B cell (primary cell): ENCODE results near the gene LRIT1. TPM values are rescaled to one million over a fixed set of nuclear protein-coding genes. Genes with fewer than 3 reads are reported as not detected.

Experiments used
- ATAC-seq: fragments of 200-7000 bp; cut with Tn5 transposase; one replicate; pipeline ENCODE4 v1.10.0; 2021; ENCODE audit warnings: low read depth, mild to moderate bottlenecking, moderate number of reproducible peaks, moderate library complexity
- CTCF ChIA-PET: fragments of 350-600 bp; sonication (Branson Sonifier 250); formaldehyde crosslinking; loops from one replicate; lab custom pipeline; 2021; ENCODE audit warnings: antibody characterized with exemption, inconsistent platforms; lab: Charles Lee
- POLR2A ChIA-PET: fragments of 350-600 bp; sonication (Branson Sonifier 250); formaldehyde crosslinking; loops from one replicate; lab custom pipeline; 2021; ENCODE audit warnings: antibody characterized with exemption; lab: Charles Lee
- DNase-seq: peaks from one replicate; pipeline ENCODE4 v3.0.0; 2013
- H2AFZ ChIP-seq: 2 replicates; pipeline ENCODE4 v1.6.1; 2012; ENCODE audit warnings: mild to moderate bottlenecking, low read depth, low read length; ENCODE audit not compliant: insufficient read depth, poor library complexity, severe bottlenecking
- H3K27ac ChIP-seq, 2 donors: 1 replicate in 1 of 2; 2 replicates in 1 of 2; pipeline ENCODE4 v1.5.1; 2012 to 2013; ENCODE audit warnings: low read length in 2 of 2, mild to moderate bottlenecking in 2 of 2, moderate library complexity in 1 of 2
- H3K27me3 ChIP-seq, 4 experiments: fragments of 200-600 bp in 1 of 4; sonication (generic) in 1 of 4; replicated peaks in 1 of 4; 1 replicate in 2 of 4; 2 replicates in 2 of 4; pipeline versions ENCODE4 v1.6.1 to v1.7.0; 2013 to 2016; ENCODE audit warnings: low read length in 3 of 4, mild to moderate bottlenecking in 2 of 4, mixed read lengths in 1 of 4, moderate library complexity in 1 of 4; ENCODE audit not compliant: insufficient read depth in 4 of 4, control insufficient read depth in 3 of 4; ENCODE audit errors: control extremely low read depth in 1 of 4
- H3K36me3 ChIP-seq, 2 experiments: replicated peaks in 1 of 2; 1 replicate in 1 of 2; 2 replicates in 1 of 2; pipeline versions ENCODE4 v1.6.1 to v1.7.1; 2013; ENCODE audit warnings: low read length in 1 of 2; ENCODE audit not compliant: insufficient read depth in 2 of 2, control insufficient read depth in 1 of 2; ENCODE audit errors: control extremely low read depth in 1 of 2, extremely low read depth in 1 of 2
- H3K4me1 ChIP-seq, 2 donors: fragments of 200-600 bp in 1 of 2; sonication (generic) in 1 of 2; 1 replicate in 1 of 2; 2 replicates in 1 of 2; pipeline versions ENCODE4 v1.5.1 to v1.6.1; 2013 to 2017; ENCODE audit warnings: low read length in 2 of 2; ENCODE audit not compliant: control insufficient read depth in 2 of 2, insufficient read depth in 2 of 2
- H3K4me2 ChIP-seq: replicated peaks from 2 replicates; pipeline ENCODE3; 2012; ENCODE audit warnings: mild to moderate bottlenecking, low read depth, low read length; ENCODE audit not compliant: poor library complexity, severe bottlenecking
- H3K4me3 ChIP-seq, 5 experiments: fragments of 200-600 bp in 1 of 5; sonication (generic) in 1 of 5; 1 replicate in 3 of 5; 2 replicates in 2 of 5; pipeline versions ENCODE4 v1.5.1 to v1.7.0; 2011 to 2016; ENCODE audit warnings: low read length in 4 of 5, mild to moderate bottlenecking in 4 of 5, low read depth in 2 of 5, control low read depth in 1 of 5, moderate library complexity in 1 of 5; ENCODE audit not compliant: insufficient read depth in 1 of 5; ENCODE audit errors: control extremely low read depth in 1 of 5, extremely low read depth in 1 of 5
- H3K79me2 ChIP-seq: fragments of 200-600 bp; sonication (generic); one replicate; pipeline ENCODE4 v1.6.0; 2016; ENCODE audit warnings: low read length; ENCODE audit not compliant: control insufficient read depth, insufficient read depth
- H3K9ac ChIP-seq: fragments of 200-600 bp; sonication (generic); 2 replicates; pipeline ENCODE4 v1.6.1; 2017; ENCODE audit warnings: mild to moderate bottlenecking, low read length, moderate library complexity
- H3K9me3 ChIP-seq, 3 donors: one replicate each; pipeline versions ENCODE4 v1.6.1 to v1.7.1; 2013; ENCODE audit warnings: low read length in 2 of 3; ENCODE audit not compliant: control insufficient read depth in 2 of 3, insufficient read depth in 1 of 3; ENCODE audit errors: control extremely low read depth in 1 of 3
- H4K20me1 ChIP-seq: 2 replicates; pipeline ENCODE4 v1.6.0; 2012; ENCODE audit warnings: mild to moderate bottlenecking, low read length; ENCODE audit not compliant: insufficient read depth, control insufficient read depth, poor library complexity, severe bottlenecking
- H3K27ac Mint-ChIP-seq: one replicate; pipeline ENCODE4 v1.8.0; 2021; ENCODE audit warnings: mixed read lengths
- H3K27me3 Mint-ChIP-seq: one replicate; pipeline ENCODE4 v1.8.0; 2021; ENCODE audit warnings: mixed read lengths
- H3K4me1 Mint-ChIP-seq: one replicate; pipeline ENCODE4 v1.8.0; 2021; ENCODE audit warnings: mixed read lengths
- H3K4me3 Mint-ChIP-seq: one replicate; pipeline ENCODE4 v1.8.0; 2021; ENCODE audit warnings: mixed read lengths
- H3K9me3 Mint-ChIP-seq: one replicate; pipeline ENCODE4 v1.8.0; 2022; ENCODE audit warnings: mixed read lengths; ENCODE audit not compliant: insufficient read depth
- CTCF ChIP-seq: fragments of 200-600 bp; IDR thresholded peaks from one replicate; pipeline ENCODE4 v1.8.0; 2022; ENCODE audit warnings: antibody characterized with exemption, mild to moderate bottlenecking
- EZH2 ChIP-seq: IDR thresholded peaks from 2 replicates; pipeline ENCODE4 v1.6.1; 2012; ENCODE audit warnings: borderline replicate concordance, low read depth, mild to moderate bottlenecking, moderate library complexity, low read length; ENCODE audit not compliant: insufficient read depth, poor library complexity, severe bottlenecking
- WGBS: methylation state at CpG from one replicate; pipeline ENCODE4 v1.1.5; 2013; ENCODE audit warnings: missing lambda C conversion rate; ENCODE audit not compliant: insufficient coverage; 5-methylcytosine and 5-hydroxymethylcytosine counted together
- intact Hi-C: fragments of 100-400 bp; cut with micrococcal nuclease; formaldehyde crosslinking; loops from one replicate; pipeline ENCODE4 v1.10.0; 2022
- polyA plus RNA-seq: library from polyadenylated mRNA; depleted of rRNA; stranded (reverse); fragments of >200 nt; gene quantifications from 2 replicates; pipeline ENCODE4 v1.2.3, GENCODE V29; 2012
- total RNA-seq, 2 donors: library from RNA; stranded (reverse); fragments of 120-200 nt in 1 of 2; gene quantifications; 1 replicate in 1 of 2; 2 replicates in 1 of 2; pipeline versions ENCODE4 v1.2.3 to v1.2.4, GENCODE V29; 2013 to 2022

Gene LRIT1
- total and polyA plus RNA-seq, 2 donors (not counting 1 experiment from before 2014, with no cell fraction given): not detected

GRCh38 chr10:84205049-84205852, 36.1 kb downstream of the LRIT1 start:
- Histone ChIP-seq H3K27me3 (peaks cover 0 to 4% (median 2%) of the 10 kb centered on the region in 4 experiments), H3K79me2 (no peaks in the 10 kb centered on the region), H3K4me1 (no peaks in the 10 kb centered on the region), H3K36me3 (no peaks in the 10 kb centered on the region), H3K9ac (no peak overlapping the region), H3K4me3 (no peak overlapping the region), H3K9me3 (no peaks in the 10 kb centered on the region), H3K4me2 (no peak overlapping the region), H2AFZ (no peak overlapping the region), H3K27ac (no peak overlapping the region), H4K20me1 (no peaks in the 10 kb centered on the region)
- intact Hi-C loops: loop anchor here (1.0 kb wide), 1 partner anchor 57 kb away; no protein-coding TSS in a partner anchor
- ChIA-PET POLR2A (no interaction called here), CTCF (interaction anchor here (0.8 to 5.6 kb wide), 8 partner anchors 9 to 331 kb away, joined by 3 to 72 read pairs (median 4); no protein-coding TSS in a partner anchor)
- peak; percentile 67 for DNase-seq
- H3K27me3 Mint-ChIP-seq: peaks cover 30% of the 10 kb centered on the region
- WGBS: 50% methylated on average over 4 of the region's 8 CpGs
- no peak overlapping the region for H3K4me3 Mint-ChIP-seq
- no peak overlapping the region for H3K27ac Mint-ChIP-seq
- ATAC-seq: peak; percentile 84
- TF ChIP-seq CTCF: peak; percentile 77
- no peak for TF ChIP-seq EZH2
- H3K9me3 Mint-ChIP-seq: no peaks in the 10 kb centered on the region
- H3K4me1 Mint-ChIP-seq: no peaks in the 10 kb centered on the region

GRCh38 chr10:84204610-84205009, 36.7 kb downstream of the LRIT1 start:
- ChIA-PET POLR2A (no interaction called here), CTCF (interaction anchor here (0.8 to 5.6 kb wide), 6 partner anchors 10 to 332 kb away, joined by 3 to 72 read pairs (median 4); no protein-coding TSS in a partner anchor)
- DNase-seq: no peak
- no peak for ATAC-seq
- Histone ChIP-seq H3K4me3 (no peak overlapping the region), H3K4me1 (no peaks in the 10 kb centered on the region), H3K36me3 (no peaks in the 10 kb centered on the region), H3K27me3 (peaks cover 0 to 4% (median 2%) of the 10 kb centered on the region in 4 experiments), H3K9me3 (no peaks in the 10 kb centered on the region), H4K20me1 (no peaks in the 10 kb centered on the region), H3K4me2 (no peak overlapping the region), H2AFZ (no peak overlapping the region), H3K9ac (no peak overlapping the region), H3K79me2 (no peaks in the 10 kb centered on the region), H3K27ac (no peak overlapping the region)
- H3K4me1 Mint-ChIP-seq: no peaks in the 10 kb centered on the region
- intact Hi-C loops: loop anchor here (1.0 kb wide), 1 partner anchor 56 kb away; no protein-coding TSS in a partner anchor
- TF ChIP-seq CTCF (no peak), EZH2 (no peak)
- no peaks in the 10 kb centered on the region for H3K9me3 Mint-ChIP-seq
- WGBS: 76% methylated on average over 3 of the region's 4 CpGs
- H3K27me3 Mint-ChIP-seq: peaks cover 30% of the 10 kb centered on the region
- H3K27ac Mint-ChIP-seq: no peak overlapping the region
- H3K4me3 Mint-ChIP-seq: no peak overlapping the region
